ENCODE measurements around the gene FBXW2.

DNA sequence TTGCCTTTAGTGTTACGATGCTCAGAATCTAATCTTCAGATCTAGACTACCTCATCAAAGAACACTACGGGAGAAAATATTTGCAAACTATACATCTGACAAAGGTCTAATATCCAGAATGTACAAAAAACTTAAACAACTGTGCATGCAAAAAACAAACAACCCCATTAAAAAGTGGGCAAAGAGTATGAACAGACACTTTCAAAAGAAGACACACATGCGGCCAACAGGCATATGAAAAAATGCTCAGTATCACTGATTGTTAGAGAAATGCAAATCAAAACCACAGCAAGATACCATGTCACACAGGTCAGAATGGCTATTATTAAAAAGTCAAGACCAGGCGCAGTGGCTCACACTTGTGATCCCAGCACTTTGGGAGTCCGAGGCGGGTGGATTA, 47.9 kb downstream of the FBXW2 start:
- TF ChIP-seq POLR2A (IDR thresholded peaks at IDR 0.05) (no peak), POLR2AphosphoS5 (IDR thresholded peaks at IDR 0.05) (no peak)
